Liver (tissue), 9 donors: Measurements from ENCODE around the gene DDHD1. TPM values are rescaled to one million over a fixed set of nuclear protein-coding genes. Genes with fewer than 3 reads are reported as not detected.

Source experiments
- DNase-seq: peaks from one replicate; pipeline ENCODE4 v3.0.0-alpha.2; 2017; ENCODE audit warnings: low spot score
- H3K27ac ChIP-seq, 2 donors: one replicate each; pipeline ENCODE4 v1.7.0; 2013; ENCODE audit warnings: inconsistent platforms in 2 of 2, low read length in 2 of 2, control low read depth in 1 of 2, low read depth in 1 of 2, mild to moderate bottlenecking in 1 of 2
- H3K27me3 ChIP-seq, 4 donors: one replicate each; pipeline versions ENCODE4 v1.6.1 to v1.7.0; 2013; ENCODE audit warnings: low read length in 3 of 4, inconsistent platforms in 1 of 4, mild to moderate bottlenecking in 1 of 4, moderate library complexity in 1 of 4; ENCODE audit not compliant: control insufficient read depth in 4 of 4, insufficient read depth in 4 of 4
- H3K36me3 ChIP-seq, 4 donors: one replicate each; pipeline versions ENCODE4 v1.6.1 to v1.7.0; 2013; ENCODE audit warnings: low read length in 3 of 4, mild to moderate bottlenecking in 3 of 4, low read depth in 1 of 4, moderate library complexity in 1 of 4; ENCODE audit not compliant: control insufficient read depth in 4 of 4, insufficient read depth in 3 of 4
- H3K4me1 ChIP-seq, 4 donors: one replicate each; pipeline versions ENCODE4 v1.6.1 to v1.7.0; 2013; ENCODE audit warnings: low read length in 3 of 4, mild to moderate bottlenecking in 3 of 4, moderate library complexity in 1 of 4; ENCODE audit not compliant: control insufficient read depth in 4 of 4, insufficient read depth in 4 of 4
- H3K4me3 ChIP-seq, 3 donors: one replicate each; pipeline versions ENCODE4 v1.6.1 to v1.7.0; 2013; ENCODE audit warnings: low read length in 3 of 3, control low read depth in 1 of 3, low read depth in 1 of 3, mild to moderate bottlenecking in 1 of 3
- H3K9ac ChIP-seq, 2 donors: one replicate each; pipeline ENCODE4 v1.7.0; 2013; ENCODE audit warnings: low read length in 2 of 2, mild to moderate bottlenecking in 2 of 2, moderate library complexity in 2 of 2, control low read depth in 1 of 2, low read depth in 1 of 2
- H3K9me3 ChIP-seq, 4 donors: one replicate each; pipeline versions ENCODE4 v1.6.1 to v1.7.0; 2013; ENCODE audit warnings: low read length in 3 of 4; ENCODE audit not compliant: control insufficient read depth in 4 of 4
- EGR1 ChIP-seq, 2 donors: IDR thresholded peaks; 2 replicates each; pipeline ENCODE4 v1.6.1; 2016 to 2018; ENCODE audit warnings: antibody characterized with exemption in 2 of 2, low read depth in 2 of 2
- FOXA1 ChIP-seq: IDR thresholded peaks from 2 replicates; pipeline ENCODE4 v1.6.1; 2016; ENCODE audit warnings: antibody characterized with exemption
- FOXA2 ChIP-seq: IDR thresholded peaks from 2 replicates; pipeline ENCODE4 v1.6.1; 2016; ENCODE audit warnings: antibody characterized with exemption
- GABPA ChIP-seq, 2 donors: IDR thresholded peaks in 1 of 2; conservative IDR thresholded peaks in 1 of 2; 2 replicates each; pipeline ENCODE4 v1.6.1; 2016; ENCODE audit warnings: antibody characterized with exemption in 2 of 2, mild to moderate bottlenecking in 1 of 2, moderate library complexity in 1 of 2
- HNF4A ChIP-seq, 2 donors: conservative IDR thresholded peaks; 2 replicates each; pipeline ENCODE4 v1.6.1; 2016; ENCODE audit warnings: antibody characterized with exemption in 2 of 2, mild to moderate bottlenecking in 2 of 2
- HNF4G ChIP-seq: IDR thresholded peaks from 2 replicates; pipeline ENCODE4 v1.6.1; 2016; ENCODE audit warnings: antibody characterized with exemption
- JUND ChIP-seq, 2 donors: IDR thresholded peaks; 2 replicates each; pipeline ENCODE4 v1.6.1; 2016; ENCODE audit warnings: antibody characterized with exemption in 2 of 2
- NR2F2 ChIP-seq: IDR thresholded peaks from 2 replicates; pipeline ENCODE4 v1.6.1; 2016; ENCODE audit warnings: antibody characterized with exemption
- RAD21 ChIP-seq, 2 donors: IDR thresholded peaks; 2 replicates each; pipeline ENCODE4 v1.6.1; 2016; ENCODE audit warnings: antibody characterized with exemption in 2 of 2, mild to moderate bottlenecking in 2 of 2
- RXRA ChIP-seq, 2 donors: IDR thresholded peaks; 2 replicates each; pipeline ENCODE4 v1.6.1; 2017 to 2018; ENCODE audit warnings: antibody characterized with exemption in 2 of 2, mild to moderate bottlenecking in 1 of 2
- SP1 ChIP-seq: IDR thresholded peaks from 2 replicates; pipeline ENCODE4 v1.6.1; 2018; ENCODE audit warnings: antibody characterized with exemption, mild to moderate bottlenecking
- TAF1 ChIP-seq: conservative IDR thresholded peaks from 2 replicates; pipeline ENCODE4 v1.6.1; 2016; ENCODE audit warnings: antibody characterized with exemption, mild to moderate bottlenecking
- YY1 ChIP-seq: IDR thresholded peaks from 2 replicates; pipeline ENCODE4 v1.6.1; 2016; ENCODE audit warnings: antibody characterized with exemption, mild to moderate bottlenecking
- WGBS: extraction: QIAGEN DNeasy Blood & Tissue Kit; methylation state at CpG from one replicate; pipeline ENCODE4 v1.1.7; 2013; 5-methylcytosine and 5-hydroxymethylcytosine counted together
- polyA plus RNA-seq, 2 donors: library from polyadenylated mRNA; stranded (reverse) in 1 of 2; unstranded in 1 of 2; fragments of 200-250 nt in 1 of 2; fragments of >200 nt in 1 of 2; fragmentation: Nextera tagmentation in 1 of 2; extraction: Ambion mirVana in 1 of 2; gene quantifications; one replicate each; pipeline versions ENCODE4 v1.2.1 to v1.2.3, GENCODE V29; 2013 to 2015
- total RNA-seq, 2 donors: library from RNA; depleted of rRNA; stranded (reverse); fragments of >200 nt; gene quantifications; one replicate each; pipeline ENCODE4 v1.2.3, GENCODE V29; 2014
- TF ChIP-seq, protein P1 (sequence below): IDR thresholded peaks from 2 replicates; pipeline ENCODE4 v1.6.1; 2016; ENCODE audit warnings: antibody characterized with exemption, mild to moderate bottlenecking
- TF ChIP-seq, protein P2 (sequence below): IDR thresholded peaks from 2 replicates; pipeline ENCODE4 v1.6.1; 2016; ENCODE audit warnings: antibody characterized with exemption
- TF ChIP-seq, protein P3 (sequence below): fragments of 150-350 bp; IDR thresholded peaks from 2 replicates; pipeline ENCODE4 v1.5.1; 2017; ENCODE audit warnings: improper control_type of control experiment, low read depth, low read length; ENCODE audit not compliant: missing input control
- TF ChIP-seq, protein P4 (sequence below): IDR thresholded peaks from 2 replicates; pipeline ENCODE4 v1.6.1; 2016; ENCODE audit warnings: antibody characterized with exemption
- TF ChIP-seq, protein P5 (sequence below): IDR thresholded peaks from 2 replicates; pipeline ENCODE4 v1.6.1; 2016; ENCODE audit warnings: antibody characterized with exemption
- donor health status: healthy.
- donor health status: healthy.
- donor health status: healthy.
- donor health status: healthy.
- donor health status: healthy.

Gene DDHD1
- total and polyA plus RNA-seq, 4 donors: 1.3 to 14.3 (median 5.2) TPM

DNA sequence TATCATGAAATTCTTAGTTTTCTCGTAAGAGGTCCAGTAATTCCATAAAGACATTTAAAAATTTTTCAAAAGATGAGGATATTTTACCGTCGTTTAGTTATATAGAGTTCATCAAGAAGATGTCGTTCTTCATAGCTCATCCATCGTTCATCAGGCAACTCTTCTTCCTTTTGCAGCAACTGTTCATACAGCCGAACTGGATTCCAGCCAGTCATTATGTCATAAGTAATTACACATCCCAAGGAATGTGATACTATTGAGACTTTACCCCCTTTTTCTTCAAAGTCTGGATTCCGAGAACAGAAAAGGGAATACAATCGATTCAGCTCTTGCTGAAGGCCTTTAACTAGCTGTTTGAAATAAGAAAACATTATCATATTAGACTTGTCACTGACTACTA, 90.3 kb downstream of the DDHD1 start:
- Histone ChIP-seq H3K4me3 (no peak overlapping the region), H3K36me3 (peaks cover 0 to 2% (median 0%) of the 10 kb centered on the region in 4 donors), H3K27me3 (no peaks in the 10 kb centered on the region), H3K4me1 (no peaks in the 10 kb centered on the region), H3K9me3 (no peaks in the 10 kb centered on the region), H3K9ac (no peak overlapping the region), H3K27ac (no peak overlapping the region)
- DNase-seq: no peak
- TF ChIP-seq TAF1 (no peak), NR2F2 (no peak)
- TF ChIP-seq, protein P1, sequence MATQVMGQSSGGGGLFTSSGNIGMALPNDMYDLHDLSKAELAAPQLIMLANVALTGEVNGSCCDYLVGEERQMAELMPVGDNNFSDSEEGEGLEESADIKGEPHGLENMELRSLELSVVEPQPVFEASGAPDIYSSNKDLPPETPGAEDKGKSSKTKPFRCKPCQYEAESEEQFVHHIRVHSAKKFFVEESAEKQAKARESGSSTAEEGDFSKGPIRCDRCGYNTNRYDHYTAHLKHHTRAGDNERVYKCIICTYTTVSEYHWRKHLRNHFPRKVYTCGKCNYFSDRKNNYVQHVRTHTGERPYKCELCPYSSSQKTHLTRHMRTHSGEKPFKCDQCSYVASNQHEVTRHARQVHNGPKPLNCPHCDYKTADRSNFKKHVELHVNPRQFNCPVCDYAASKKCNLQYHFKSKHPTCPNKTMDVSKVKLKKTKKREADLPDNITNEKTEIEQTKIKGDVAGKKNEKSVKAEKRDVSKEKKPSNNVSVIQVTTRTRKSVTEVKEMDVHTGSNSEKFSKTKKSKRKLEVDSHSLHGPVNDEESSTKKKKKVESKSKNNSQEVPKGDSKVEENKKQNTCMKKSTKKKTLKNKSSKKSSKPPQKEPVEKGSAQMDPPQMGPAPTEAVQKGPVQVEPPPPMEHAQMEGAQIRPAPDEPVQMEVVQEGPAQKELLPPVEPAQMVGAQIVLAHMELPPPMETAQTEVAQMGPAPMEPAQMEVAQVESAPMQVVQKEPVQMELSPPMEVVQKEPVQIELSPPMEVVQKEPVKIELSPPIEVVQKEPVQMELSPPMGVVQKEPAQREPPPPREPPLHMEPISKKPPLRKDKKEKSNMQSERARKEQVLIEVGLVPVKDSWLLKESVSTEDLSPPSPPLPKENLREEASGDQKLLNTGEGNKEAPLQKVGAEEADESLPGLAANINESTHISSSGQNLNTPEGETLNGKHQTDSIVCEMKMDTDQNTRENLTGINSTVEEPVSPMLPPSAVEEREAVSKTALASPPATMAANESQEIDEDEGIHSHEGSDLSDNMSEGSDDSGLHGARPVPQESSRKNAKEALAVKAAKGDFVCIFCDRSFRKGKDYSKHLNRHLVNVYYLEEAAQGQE: no peak
- 88% methylated on average over 8 of the region's 8 CpGs for WGBS

DNA sequence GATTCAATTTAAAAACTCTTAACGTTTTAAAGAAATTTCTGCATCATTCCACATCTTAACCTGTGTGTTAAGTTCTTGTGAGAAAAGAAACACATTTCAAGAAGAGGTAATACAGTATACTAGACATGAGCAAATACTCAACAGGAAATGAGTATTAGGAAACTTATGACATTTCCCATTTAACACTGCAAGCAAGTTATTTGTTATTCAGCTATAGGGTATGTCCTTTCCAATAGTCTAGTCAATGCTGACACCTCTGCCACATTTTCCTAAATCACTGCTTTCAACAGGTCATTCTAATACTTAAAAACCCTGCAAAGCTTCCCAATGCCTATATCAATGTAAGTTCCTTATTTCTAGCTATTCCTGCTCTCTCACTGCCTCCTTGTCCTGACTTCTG, 93.1 kb downstream of the DDHD1 start:
- Histone ChIP-seq H3K27me3 (no peaks in the 10 kb centered on the region), H3K9me3 (no peaks in the 10 kb centered on the region), H3K4me3 (no peak overlapping the region), H3K27ac (no peak overlapping the region), H3K36me3 (peaks cover 0 to 2% (median 0%) of the 10 kb centered on the region in 4 donors), H3K4me1 (no peaks in the 10 kb centered on the region), H3K9ac (no peak overlapping the region)
- TF ChIP-seq HNF4A (conservative IDR thresholded peaks at IDR 0.05): no peak
- no peak for TF ChIP-seq HNF4G
- TF ChIP-seq FOXA2: no peak
- no peak for TF ChIP-seq RXRA (IDR thresholded peaks at IDR 0.05)
- TF ChIP-seq YY1: no peak
- TF ChIP-seq, protein P2, sequence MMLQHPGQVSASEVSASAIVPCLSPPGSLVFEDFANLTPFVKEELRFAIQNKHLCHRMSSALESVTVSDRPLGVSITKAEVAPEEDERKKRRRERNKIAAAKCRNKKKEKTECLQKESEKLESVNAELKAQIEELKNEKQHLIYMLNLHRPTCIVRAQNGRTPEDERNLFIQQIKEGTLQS: no peak
- no peak for TF ChIP-seq TAF1
- TF ChIP-seq JUND (IDR thresholded peaks at IDR 0.05): no peak
- no peak for TF ChIP-seq FOXA1
- TF ChIP-seq, protein P3, sequence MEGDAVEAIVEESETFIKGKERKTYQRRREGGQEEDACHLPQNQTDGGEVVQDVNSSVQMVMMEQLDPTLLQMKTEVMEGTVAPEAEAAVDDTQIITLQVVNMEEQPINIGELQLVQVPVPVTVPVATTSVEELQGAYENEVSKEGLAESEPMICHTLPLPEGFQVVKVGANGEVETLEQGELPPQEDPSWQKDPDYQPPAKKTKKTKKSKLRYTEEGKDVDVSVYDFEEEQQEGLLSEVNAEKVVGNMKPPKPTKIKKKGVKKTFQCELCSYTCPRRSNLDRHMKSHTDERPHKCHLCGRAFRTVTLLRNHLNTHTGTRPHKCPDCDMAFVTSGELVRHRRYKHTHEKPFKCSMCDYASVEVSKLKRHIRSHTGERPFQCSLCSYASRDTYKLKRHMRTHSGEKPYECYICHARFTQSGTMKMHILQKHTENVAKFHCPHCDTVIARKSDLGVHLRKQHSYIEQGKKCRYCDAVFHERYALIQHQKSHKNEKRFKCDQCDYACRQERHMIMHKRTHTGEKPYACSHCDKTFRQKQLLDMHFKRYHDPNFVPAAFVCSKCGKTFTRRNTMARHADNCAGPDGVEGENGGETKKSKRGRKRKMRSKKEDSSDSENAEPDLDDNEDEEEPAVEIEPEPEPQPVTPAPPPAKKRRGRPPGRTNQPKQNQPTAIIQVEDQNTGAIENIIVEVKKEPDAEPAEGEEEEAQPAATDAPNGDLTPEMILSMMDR: no peak
- TF ChIP-seq, protein P1: no peak
- TF ChIP-seq, protein P4, sequence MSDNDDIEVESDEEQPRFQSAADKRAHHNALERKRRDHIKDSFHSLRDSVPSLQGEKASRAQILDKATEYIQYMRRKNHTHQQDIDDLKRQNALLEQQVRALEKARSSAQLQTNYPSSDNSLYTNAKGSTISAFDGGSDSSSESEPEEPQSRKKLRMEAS: no peak
- TF ChIP-seq GABPA (IDR thresholded peaks at IDR 0.05 in 1 of 2, conservative IDR thresholded peaks at IDR 0.05 in 1 of 2): no peak
- TF ChIP-seq, protein P5, sequence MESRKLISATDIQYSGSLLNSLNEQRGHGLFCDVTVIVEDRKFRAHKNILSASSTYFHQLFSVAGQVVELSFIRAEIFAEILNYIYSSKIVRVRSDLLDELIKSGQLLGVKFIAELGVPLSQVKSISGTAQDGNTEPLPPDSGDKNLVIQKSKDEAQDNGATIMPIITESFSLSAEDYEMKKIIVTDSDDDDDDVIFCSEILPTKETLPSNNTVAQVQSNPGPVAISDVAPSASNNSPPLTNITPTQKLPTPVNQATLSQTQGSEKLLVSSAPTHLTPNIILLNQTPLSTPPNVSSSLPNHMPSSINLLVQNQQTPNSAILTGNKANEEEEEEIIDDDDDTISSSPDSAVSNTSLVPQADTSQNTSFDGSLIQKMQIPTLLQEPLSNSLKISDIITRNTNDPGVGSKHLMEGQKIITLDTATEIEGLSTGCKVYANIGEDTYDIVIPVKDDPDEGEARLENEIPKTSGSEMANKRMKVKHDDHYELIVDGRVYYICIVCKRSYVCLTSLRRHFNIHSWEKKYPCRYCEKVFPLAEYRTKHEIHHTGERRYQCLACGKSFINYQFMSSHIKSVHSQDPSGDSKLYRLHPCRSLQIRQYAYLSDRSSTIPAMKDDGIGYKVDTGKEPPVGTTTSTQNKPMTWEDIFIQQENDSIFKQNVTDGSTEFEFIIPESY: no peak
- no peak for TF ChIP-seq SP1
- TF ChIP-seq EGR1 (IDR thresholded peaks at IDR 0.05; ENCODE audit: low read depth in 2 of 2): no peak
- no peak for TF ChIP-seq RAD21 (IDR thresholded peaks at IDR 0.05)
- no peak for TF ChIP-seq NR2F2
- WGBS: 76% methylated on average over 1 of the region's 1 CpG
- DNase-seq: no peak
